Hematopoietic multipotent progenitor cell treated with erythropoietin and hydrocortisone succinate and interleukin-3 and kit ligand, for 15 days (in vitro differentiated cells): ENCODE measurements around the gene HACD2.
A peak's percentile ranks its signal among the peaks of the same experiment; 100 is the strongest.

Source experiments
- DNase-seq: peaks from one replicate; pipeline ENCODE4 v3.0.0-alpha.2; 2015; ENCODE audit warnings: low spot score

HACD2 gene

DNA sequence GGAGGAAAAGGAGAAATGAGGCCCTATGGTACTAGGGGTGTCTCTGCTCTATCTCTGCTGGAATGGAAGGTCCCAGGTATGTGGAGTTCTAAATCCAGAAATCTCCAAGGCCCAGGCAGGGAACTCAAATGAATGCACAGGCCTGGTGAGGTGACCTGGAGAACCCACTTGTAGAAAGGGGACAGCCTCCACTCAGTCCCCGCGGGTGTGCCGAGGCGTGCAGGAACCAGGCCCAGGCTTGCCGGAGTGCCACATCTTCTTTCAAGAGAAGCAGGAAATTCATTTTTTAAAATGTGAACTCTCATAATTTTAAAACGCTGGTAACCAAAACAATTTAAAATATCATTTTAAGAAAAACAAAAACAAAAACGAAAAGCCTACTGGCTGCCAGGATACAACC lies 103.8 kb downstream of the HACD2 start:
- no peak for DNase-seq

DNA sequence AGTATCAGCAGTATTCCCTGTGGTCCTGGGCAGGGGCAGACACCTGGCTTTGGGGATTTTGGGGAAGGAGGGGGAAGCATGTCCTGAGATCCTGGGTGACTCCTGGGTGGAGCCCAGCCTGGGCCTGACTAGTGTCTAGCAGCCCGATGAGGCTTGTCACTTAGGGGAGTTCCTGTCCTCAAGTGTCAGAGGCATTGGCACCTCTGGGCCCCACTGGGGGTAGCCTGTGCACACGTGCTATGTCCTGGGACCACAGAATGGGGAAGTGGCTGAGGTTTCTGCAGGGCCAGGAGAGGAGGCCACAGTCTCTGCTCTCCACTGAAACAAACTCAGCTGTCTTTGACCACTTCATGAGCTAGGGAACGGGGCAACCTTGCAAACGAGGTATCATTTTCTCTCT lies 104.4 kb downstream of the HACD2 start:
- no peak for DNase-seq

DNA sequence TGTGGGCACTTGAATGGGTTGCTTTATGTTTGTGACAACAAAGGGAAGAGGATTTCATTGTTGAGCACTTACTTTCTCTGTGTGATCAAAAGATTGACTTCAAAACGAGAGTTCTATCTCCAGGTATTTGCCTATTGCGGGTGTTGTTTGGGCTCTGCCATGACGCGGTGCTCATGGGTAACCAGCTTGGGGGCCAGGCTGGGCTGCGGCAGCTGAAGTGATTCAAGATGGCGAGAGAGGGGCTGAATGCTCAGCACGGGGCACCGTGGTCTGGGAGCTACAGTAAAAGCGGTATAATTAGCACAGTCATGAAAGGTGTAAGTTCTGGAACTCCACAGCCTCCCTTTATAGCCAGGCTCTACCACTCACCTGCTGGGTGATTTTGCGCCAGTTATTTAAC lies 105.0 kb downstream of the HACD2 start:
- no peak for DNase-seq

- no peak for DNase-seq
These were observed 106.5 kb downstream of the HACD2 start for GRCh38 chr3:123478314-123478713.

- DNase-seq = no peak
These were observed 107.7 kb downstream of the HACD2 start for GRCh38 chr3:123476967-123477750.

- DNase-seq = no peak
These were observed 109.1 kb downstream of the HACD2 start for GRCh38 chr3:123475786-123476185.

GRCh38 chr3:123471106-123471505 lies 113.7 kb downstream of the HACD2 start:
- DNase-seq = no peak

DNA sequence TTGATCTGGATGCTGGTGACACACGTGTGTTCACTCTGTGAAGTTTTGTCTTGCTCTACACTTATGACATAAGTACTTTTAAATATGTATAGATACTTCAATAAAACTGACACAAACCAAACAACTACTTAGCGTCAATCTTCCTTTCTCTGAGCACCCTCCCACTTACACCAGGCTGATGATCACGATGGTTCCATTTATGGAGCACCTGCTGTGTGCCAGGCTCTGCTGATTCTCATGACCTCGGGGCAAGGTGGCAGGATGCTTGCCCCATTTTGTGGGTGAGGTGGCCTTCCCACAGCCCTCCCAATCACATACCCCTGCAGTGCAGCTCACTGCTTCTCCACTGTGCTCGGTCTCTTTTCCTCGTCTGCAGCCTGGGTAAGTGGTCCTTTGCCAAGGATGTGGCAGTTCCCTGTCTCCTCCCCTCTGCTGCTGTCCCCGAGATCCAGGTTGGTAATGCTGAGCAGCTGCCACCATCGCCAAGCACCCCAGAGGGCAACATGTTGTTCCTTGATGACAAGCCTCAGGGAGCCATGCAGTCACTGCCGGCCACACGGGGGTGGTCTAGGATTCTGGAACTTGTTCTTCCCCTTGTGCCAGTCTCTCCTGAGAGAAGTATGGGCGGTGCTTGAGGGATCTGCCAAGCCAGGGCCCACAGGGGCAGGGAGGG lies 115.4 kb downstream of the HACD2 start:
- DNase-seq = no peak

DNA sequence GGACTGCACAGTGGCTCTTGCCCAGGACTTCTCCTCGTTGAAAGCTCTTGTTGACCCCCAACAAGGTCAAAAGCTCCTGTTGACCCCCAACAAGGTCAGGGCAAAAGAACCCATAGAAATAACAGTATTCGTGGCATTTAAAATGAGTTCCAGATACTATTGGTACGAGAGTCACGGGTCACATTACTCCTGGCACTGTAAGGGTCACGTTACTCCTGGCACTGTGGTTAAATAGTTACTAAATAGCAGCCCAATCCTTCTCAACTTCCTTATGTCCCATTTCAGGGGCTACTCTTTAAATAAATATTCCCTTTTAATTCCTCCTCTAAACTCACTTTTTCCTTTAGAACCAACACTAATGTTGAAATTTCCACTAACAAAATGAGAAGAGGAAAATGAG lies 117.8 kb downstream of the HACD2 start:
- no peak for DNase-seq

- no peak for DNase-seq
These were observed 120.6 kb downstream of the HACD2 start for GRCh38 chr3:123464211-123464610.

- DNase-seq = no peak
These were observed 125.0 kb downstream of the HACD2 start for GRCh38 chr3:123459862-123460261.

GRCh38 chr3:123458255-123458654 lies 126.6 kb downstream of the HACD2 start:
- DNase-seq = no peak

DNA sequence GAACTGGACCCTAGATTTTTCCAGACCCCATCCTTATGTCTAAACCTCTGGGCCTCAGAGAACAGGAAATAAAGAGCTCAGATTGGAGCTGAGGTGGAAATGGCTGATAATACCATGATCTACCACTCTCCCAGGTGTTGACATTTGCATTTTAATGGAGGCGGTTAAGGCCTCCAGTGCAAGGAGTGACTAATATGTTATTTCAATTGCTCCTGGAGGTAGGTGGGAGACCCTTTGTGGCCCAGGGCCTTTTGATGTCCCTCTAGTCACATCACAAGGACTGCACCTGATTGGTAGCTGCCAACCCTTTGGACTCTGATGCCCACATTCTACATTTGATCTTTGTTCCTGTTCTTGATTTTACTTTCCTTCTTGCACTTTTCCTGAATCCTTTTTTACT lies 127.0 kb downstream of the HACD2 start:
- no peak for DNase-seq

DNA sequence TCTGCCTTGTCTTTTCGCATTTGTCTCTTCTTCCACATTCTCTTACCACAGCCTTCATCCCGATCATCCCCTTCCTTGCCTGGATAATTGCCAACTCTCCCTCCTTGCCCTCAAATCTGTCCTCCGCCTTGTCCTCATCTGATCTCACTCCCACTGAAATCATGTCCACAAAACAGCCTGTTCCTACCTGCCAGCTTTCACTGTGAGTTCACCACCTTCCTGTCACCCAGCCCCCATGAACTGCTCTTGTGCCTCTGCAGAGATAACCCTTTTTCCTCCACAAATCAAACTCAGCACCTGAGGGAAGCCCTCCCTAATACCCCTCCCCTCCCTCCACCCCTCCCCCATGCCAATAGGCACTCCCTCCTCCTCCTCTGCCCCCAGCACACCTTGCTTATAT lies 131.2 kb downstream of the HACD2 start:
- no peak for DNase-seq

DNA sequence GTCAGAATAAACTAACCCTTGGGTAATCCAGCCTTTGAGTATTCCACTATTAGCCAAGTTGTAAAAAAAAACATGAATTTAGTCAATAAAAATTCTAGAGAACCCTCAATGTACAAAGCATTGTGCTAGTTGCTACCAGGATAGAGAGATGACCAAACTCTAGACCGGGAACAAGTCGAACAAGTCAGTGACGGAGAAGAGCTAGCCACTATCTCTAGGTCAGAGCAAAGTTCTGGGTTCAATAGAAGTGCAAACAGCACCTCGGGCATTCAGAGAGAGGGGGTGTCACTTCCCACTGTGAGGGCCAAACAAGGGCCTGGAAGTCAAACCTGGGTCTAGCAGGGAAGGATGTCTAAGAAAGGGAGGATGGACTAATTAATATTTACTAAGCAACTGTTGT lies 133.7 kb downstream of the HACD2 start:
- no peak for DNase-seq

GRCh38 chr3:123449997-123450604 lies 134.8 kb downstream of the HACD2 start:
- DNase-seq = no peak

GRCh38 chr3:123449102-123449996 lies 135.5 kb downstream of the HACD2 start:
- no peak for DNase-seq

GRCh38 chr3:123448536-123449101 lies 136.2 kb downstream of the HACD2 start, which contains the start of gene ADCY5:
Gene ADCY5, minus strand, starts transcription at chr3:123449090. Its CDS starts 545 bp downstream, at chr3:123448545.
- no peak for DNase-seq

DNA sequence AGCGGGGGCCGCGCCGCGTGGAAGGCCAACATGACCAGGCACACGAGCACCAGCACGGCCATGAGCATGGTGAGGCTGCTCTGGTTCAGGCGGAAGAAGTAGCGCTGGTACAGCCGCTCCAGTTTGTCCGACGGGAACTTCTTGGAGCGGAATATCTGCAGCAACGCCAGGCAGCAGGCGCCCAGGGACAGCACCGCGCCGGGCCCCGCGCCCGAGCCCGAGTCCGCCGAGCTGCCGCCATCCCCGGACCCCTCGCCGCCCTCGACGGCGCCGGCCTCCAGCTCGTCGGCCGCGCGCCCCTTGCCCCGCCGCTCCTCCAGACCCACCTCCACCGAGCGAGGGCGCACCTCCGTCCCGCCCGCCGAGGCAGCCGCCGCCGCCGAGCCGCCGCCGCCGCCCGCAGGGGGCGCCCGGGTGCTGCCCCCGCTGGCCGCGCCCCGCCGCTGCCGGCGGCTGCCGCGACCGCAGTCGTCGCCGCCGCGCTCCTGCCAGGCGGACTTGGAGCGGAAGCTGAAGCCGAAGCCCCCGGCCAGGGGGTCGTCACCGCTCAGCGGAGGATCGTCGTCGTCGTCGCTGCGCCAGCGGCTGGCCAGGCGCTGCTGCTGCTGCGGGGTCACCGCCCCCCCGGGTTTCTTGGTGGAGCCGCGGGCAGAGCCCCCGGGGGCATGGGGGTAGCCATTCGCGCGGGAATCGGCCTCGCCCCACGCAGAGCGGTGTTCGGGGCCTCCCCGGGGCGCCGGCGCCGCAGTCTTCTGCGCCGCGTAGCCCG lies 136.9 kb downstream of the HACD2 start:
- peak; percentile 33 for DNase-seq

- no peak for DNase-seq
These were observed 137.5 kb downstream of the HACD2 start for GRCh38 chr3:123447416-123447748.

GRCh38 chr3:123446610-123447109 lies 138.2 kb downstream of the HACD2 start:
- DNase-seq = no peak
